Fibroblast of the aortic adventitia (primary cell): ENCODE measurements around the gene ADARB2. TPM values are rescaled to one million over a fixed set of nuclear protein-coding genes. Genes with fewer than 3 reads are reported as not detected.

Experiments used
- DNase-seq: peaks from one replicate; pipeline ENCODE4 v3.0.0-alpha.2; 2010; ENCODE audit warnings: low read depth
- H3K4me3 ChIP-seq: 2 replicates; pipeline ENCODE4 v1.5.1; 2011; ENCODE audit warnings: low read depth, mild to moderate bottlenecking, control low read depth, low read length, moderate library complexity
- CTCF ChIP-seq: IDR thresholded peaks from 2 replicates; pipeline ENCODE4 v1.5.1; 2011; ENCODE audit warnings: mild to moderate bottlenecking, low read length, control low read depth, inconsistent platforms; ENCODE audit not compliant: insufficient read depth
- total RNA-seq: library from RNA; depleted of rRNA; stranded (reverse); fragments of >200 nt; gene quantifications from 2 replicates; pipeline ENCODE4 v1.2.3, GENCODE V29; 2012; ENCODE audit warnings: low replicate concordance

ADARB2 gene
- total RNA-seq, 1 donor = not detected

- TF ChIP-seq CTCF = no peak
- no peak overlapping the region for H3K4me3 ChIP-seq
- no peak for DNase-seq
Observed at GRCh38 chr10:1348773-1349050, 388.6 kb downstream of the ADARB2 start.

GRCh38 chr10:1347962-1348772, 389.2 kb downstream of the ADARB2 start:
- H3K4me3 ChIP-seq = no peak overlapping the region

GRCh38 chr10:1347525-1347924, 389.8 kb downstream of the ADARB2 start:
- DNase-seq = no peak

More at GRCh38 chr10:1347962-1348772, 389.2 kb downstream of the ADARB2 start:
- TF ChIP-seq CTCF = no peak
- DNase-seq = no peak

GRCh38 chr10:1346201-1346600, 391.1 kb downstream of the ADARB2 start:
- no peak overlapping the region for H3K4me3 ChIP-seq
- no peak for TF ChIP-seq CTCF
- DNase-seq = no peak

More at GRCh38 chr10:1347525-1347924, 389.8 kb downstream of the ADARB2 start:
- no peak overlapping the region for H3K4me3 ChIP-seq
- no peak for TF ChIP-seq CTCF

GRCh38 chr10:1345368-1345767, 392.0 kb downstream of the ADARB2 start:
- TF ChIP-seq CTCF = no peak
- no peak for DNase-seq
- H3K4me3 ChIP-seq = no peak overlapping the region

GRCh38 chr10:1344846-1345245, 392.5 kb downstream of the ADARB2 start:
- H3K4me3 ChIP-seq = no peak overlapping the region
- no peak for DNase-seq
- TF ChIP-seq CTCF = no peak

- no peak overlapping the region for H3K4me3 ChIP-seq
- no peak for TF ChIP-seq CTCF
- no peak for DNase-seq
Observed at GRCh38 chr10:1344408-1344807, 392.9 kb downstream of the ADARB2 start.
